A549 (cell line): Measurements from ENCODE around the gene FAM156A. TPM values are rescaled to one million over a fixed set of nuclear protein-coding genes. Genes with fewer than 3 reads are reported as not detected.

Source experiments
- ATAC-seq, 2 experiments: fragments of 200-7000 bp in 1 of 2; fragments of >200 bp in 1 of 2; cut with Nextera tagmentation in 1 of 2; cut with Tn5 transposase in 1 of 2; 3 replicates each; pipeline versions ENCODE4 v1.8.0 to v1.9.1; 2018 to 2020; ENCODE audit warnings: mild to moderate bottlenecking in 1 of 2, moderate library complexity in 1 of 2
- CTCF ChIA-PET: fragments of 300-600 bp; sonication (Branson Sonifier 250); formaldehyde crosslinking; extraction: SDS; loops from one replicate; lab custom pipeline; 2021; ENCODE audit warnings: antibody characterized with exemption, inconsistent platforms; lab: Yijun Ruan, JAX
- POLR2A ChIA-PET: fragments of 350-600 bp; formaldehyde crosslinking; extraction: SDS; loops from one replicate; lab custom pipeline; 2021; ENCODE audit warnings: antibody characterized with exemption, inconsistent platforms; lab: Yijun Ruan, JAX
- DNase-seq, 2 experiments: peaks; one replicate each; pipeline versions ENCODE4 v3.0.0 to v3.0.0-alpha.2; 2011 to 2016; ENCODE audit warnings: low read depth in 1 of 2, low spot score in 1 of 2
- FAIRE-seq: peaks from 2 replicates; lab custom pipeline; 2011; peaks lifted over from hg19 to GRCh38; lab: Jason Lieb, UNC
- H3K27ac ChIP-seq, 2 experiments: fragments of >200 bp; sonication (Bioruptor Twin); formaldehyde crosslinking; 3 replicates each; pipeline ENCODE4 v1.5.1; 2016 to 2017
- H3K4me1 ChIP-seq: fragments of >200 bp; sonication (Bioruptor Twin); formaldehyde crosslinking; 3 replicates; pipeline ENCODE4 v1.6.1; 2016
- H3K4me2 ChIP-seq: fragments of >200 bp; sonication (Bioruptor Twin); formaldehyde crosslinking; 3 replicates; pipeline ENCODE4 v1.6.1; 2016
- H3K4me3 ChIP-seq: fragments of >200 bp; sonication (Bioruptor Twin); formaldehyde crosslinking; 3 replicates; pipeline ENCODE4 v1.5.1; 2016
- H3K9me3 ChIP-seq: fragments of >200 bp; sonication (Bioruptor Twin); formaldehyde crosslinking; 3 replicates; pipeline ENCODE4 v1.6.1; 2016
- BHLHE40 ChIP-seq: IDR thresholded peaks from 2 replicates; pipeline ENCODE4 v1.6.1; 2012; ENCODE audit warnings: low read depth, low read length, inconsistent platforms
- CEBPB ChIP-seq, 2 experiments: fragments of >200 bp in 1 of 2; sonication (Bioruptor Twin) in 1 of 2; formaldehyde crosslinking in 1 of 2; IDR thresholded peaks; 2 replicates each; pipeline ENCODE4 v1.6.1; 2012 to 2016
- CTCF ChIP-seq: fragments of >200 bp; sonication (Bioruptor Twin); formaldehyde crosslinking; IDR thresholded peaks from 3 replicates; pipeline ENCODE4 v1.5.1; 2016
- ELK1 ChIP-seq: fragments of 150-350 bp; IDR thresholded peaks from 2 replicates; pipeline ENCODE4 v1.6.1; 2014; ENCODE audit warnings: low read depth, mild to moderate bottlenecking, low read length
- EP300 ChIP-seq, 2 experiments: fragments of >200 bp; sonication (Bioruptor Twin); formaldehyde crosslinking; IDR thresholded peaks; 2 replicates in 1 of 2; 3 replicates in 1 of 2; pipeline ENCODE4 v1.6.1; 2016 to 2017
- FOXS1 ChIP-seq: fragments of 250-450 bp; sonication (Bioruptor Pico); IDR thresholded peaks from 2 replicates; pipeline ENCODE4 v1.5.0; 2020; ENCODE audit warnings: mild to moderate bottlenecking, moderate library complexity
- GATA3 ChIP-seq: IDR thresholded peaks from 2 replicates; pipeline ENCODE4 v1.6.1; 2012; ENCODE audit warnings: borderline replicate concordance
- HEYL ChIP-seq: fragments of 250-450 bp; sonication (Bioruptor Pico); IDR thresholded peaks from 2 replicates; pipeline ENCODE4 v1.8.0; 2021; ENCODE audit warnings: mild to moderate bottlenecking, moderate library complexity
- HOXA7 ChIP-seq: fragments of 250-450 bp; sonication (Bioruptor Pico); IDR thresholded peaks from 2 replicates; pipeline ENCODE4 v1.5.0; 2020; ENCODE audit warnings: mild to moderate bottlenecking, moderate library complexity
- HOXB5 ChIP-seq: fragments of 250-450 bp; sonication (Bioruptor Pico); IDR thresholded peaks from 2 replicates; pipeline ENCODE4 v1.5.0; 2020; ENCODE audit warnings: mild to moderate bottlenecking, moderate library complexity
- JUN ChIP-seq, 2 experiments: fragments of >200 bp; sonication (Bioruptor Twin); formaldehyde crosslinking; IDR thresholded peaks; 2 replicates in 1 of 2; 3 replicates in 1 of 2; pipeline ENCODE4 v1.6.1; 2016 to 2017
- JUNB ChIP-seq: fragments of >200 bp; sonication (Bioruptor Twin); formaldehyde crosslinking; IDR thresholded peaks from 2 replicates; pipeline ENCODE4 v1.6.1; 2016
- KDM5A ChIP-seq: fragments of 200-600 bp; sonication (generic); IDR thresholded peaks from 2 replicates; pipeline ENCODE4 v1.6.1; 2016; ENCODE audit warnings: antibody characterized with exemption, mild to moderate bottlenecking
- MAX ChIP-seq: IDR thresholded peaks from 2 replicates; pipeline ENCODE4 v1.6.1; 2012
- MYC ChIP-seq: IDR thresholded peaks from 2 replicates; pipeline ENCODE4 v1.6.1; 2012; ENCODE audit warnings: mild to moderate bottlenecking, inconsistent platforms, low read length, improper control_type of control experiment, borderline replicate concordance
- PBX3 ChIP-seq: IDR thresholded peaks from 2 replicates; pipeline ENCODE4 v1.6.1; 2012
- PHF8 ChIP-seq: fragments of 200-600 bp; sonication (generic); IDR thresholded peaks from 2 replicates; pipeline ENCODE4 v1.6.1; 2016; ENCODE audit warnings: low read depth, mild to moderate bottlenecking, antibody characterized with exemption, moderate library complexity, borderline replicate concordance
- POLR2A ChIP-seq: IDR thresholded peaks from 2 replicates; pipeline ENCODE4 v1.6.1; 2012; ENCODE audit warnings: mild to moderate bottlenecking, low read length
- RAD21 ChIP-seq, 2 experiments: fragments of >200 bp in 1 of 2; sonication (Bioruptor Twin) in 1 of 2; formaldehyde crosslinking in 1 of 2; IDR thresholded peaks in 1 of 2; conservative IDR thresholded peaks in 1 of 2; 2 replicates in 1 of 2; 3 replicates in 1 of 2; pipeline ENCODE4 v1.6.1; 2012 to 2018; ENCODE audit warnings: inconsistent platforms in 1 of 2
- RARB ChIP-seq: fragments of 250-450 bp; sonication (Bioruptor Pico); IDR thresholded peaks from 2 replicates; pipeline ENCODE4 v1.8.0; 2021; ENCODE audit warnings: mild to moderate bottlenecking, moderate library complexity
- REST ChIP-seq: fragments of 200-600 bp; sonication (generic); IDR thresholded peaks from 2 replicates; pipeline ENCODE4 v1.6.1; 2016; ENCODE audit warnings: antibody characterized with exemption, mild to moderate bottlenecking, moderate library complexity
- RNF2 ChIP-seq: fragments of 200-600 bp; sonication (generic); IDR thresholded peaks from 2 replicates; pipeline ENCODE4 v1.6.1; 2016; ENCODE audit warnings: low read depth, mild to moderate bottlenecking, antibody characterized with exemption, moderate library complexity, borderline replicate concordance
- SMC3 ChIP-seq: fragments of >200 bp; sonication (Bioruptor Twin); formaldehyde crosslinking; IDR thresholded peaks from 3 replicates; pipeline ENCODE4 v1.6.1; 2018; ENCODE audit warnings: inconsistent platforms
- SREBF2 ChIP-seq: fragments of 450-650 bp; IDR thresholded peaks from 2 replicates; pipeline ENCODE4 v1.6.1; 2014; ENCODE audit warnings: mild to moderate bottlenecking, moderate library complexity
- ZC3H11A ChIP-seq: fragments of 450-650 bp; IDR thresholded peaks from 2 replicates; pipeline ENCODE4 v1.6.1; 2014; ENCODE audit warnings: antibody characterized with exemption, mild to moderate bottlenecking
- WGBS: methylation state at CpG from one replicate; pipeline ENCODE4 v1.1.6; 2017; ENCODE audit errors: missing lambda C conversion rate; 5-methylcytosine and 5-hydroxymethylcytosine counted together
- polyA plus RNA-seq, 4 experiments: library from polyadenylated mRNA; depleted of rRNA in 3 of 4; stranded (reverse); fragments of >200 nt; fragmentation: RNase III in 1 of 4; extraction: RNeasy Plus Mini Kit Qiagen cat#74134 plus additional on column Dnase treatment in 1 of 4; gene quantifications; 2 replicates in 3 of 4; 3 replicates in 1 of 4; pipeline ENCODE4 v1.2.3, GENCODE V29; 2011 to 2017

The FAM156A gene
- polyA plus RNA-seq, 2 of the 4 experiments (the other 2 are of a cell fraction) = 20.1 to 22.6 TPM

GRCh38 chrX:52995135-52995986 lies 37.0 kb upstream of the FAM156A start:
- POLR2A ChIA-PET = interaction anchor here (1.0 to 1.4 kb wide), 4 partner anchors 17 to 230 kb away, joined by 3 to 4 read pairs (median 4); partner anchors contain the start of genes KDM5C and TSPYL2
- TF ChIP-seq RNF2 (no peak), POLR2A (peak; percentile 28), JUN (IDR thresholded peaks at IDR 0.05) (peak; percentile 50 to 61; a peak in 2 of 5 replicates), PBX3 (peak; percentile 52; the same call in 1 of the 2 replicates), CTCF (peak; percentile 52), RAD21 (conservative IDR thresholded peaks at IDR 0.05 in 1 of 2, IDR thresholded peaks at IDR 0.05 in 1 of 2) (peak in 1 of 2 experiments; percentile 25; a peak in 4 of 5 replicates), CEBPB (IDR thresholded peaks at IDR 0.05) (no peak), PHF8 (0 out of 2 replicates have a peak, but pooled peaks have one; percentile 20), GATA3 (peak; percentile 57; the same call in 1 of the 2 replicates), HEYL (no peak), HOXA7 (CRISPR knock-in tag) (no peak), KDM5A (0 out of 2 replicates have a peak, but pooled peaks have one; percentile 17), BHLHE40 (0 out of 2 replicates have a peak, but pooled peaks have one; percentile 22), MAX (peak; percentile 33; the same call in 1 of the 2 replicates), ELK1 (no peak), SMC3 (peak; percentile 45; the same call in 2 of the 3 replicates)
- TF ChIP-seq, all 56 proteins: peak for 11
- FAIRE-seq = peak; percentile 100
- ATAC-seq = peak; percentile 98 to 99
- peak overlapping the region; percentile 99 for H3K27ac ChIP-seq
- under 1% methylated on average over 43 of the region's 46 CpGs for WGBS
- peak; percentile 89 to 97 for DNase-seq
- peak overlapping the region; percentile 84 for H3K4me2 ChIP-seq
- peak overlapping the region; percentile 71 for H3K4me3 ChIP-seq
- H3K9me3 ChIP-seq = no peaks in the 10 kb centered on the region
- CTCF ChIA-PET = interaction anchor here (0.6 to 2.8 kb wide), 9 partner anchors 8 to 78 kb away, joined by 3 to 17 read pairs (median 4); no protein-coding TSS in a partner anchor
- H3K4me1 ChIP-seq = peaks cover 9% of the 10 kb centered on the region; the same call in 1 of the 3 replicates

- no peak overlapping the region for H3K4me2 ChIP-seq
- H3K4me3 ChIP-seq = no peak overlapping the region
- no peak overlapping the region for H3K27ac ChIP-seq
- ChIA-PET POLR2A (no interaction called here), CTCF (interaction anchor here (2.5 to 3.0 kb wide), 2 partner anchors 10 to 13 kb away, joined by 8 to 15 read pairs; no protein-coding TSS in a partner anchor)
- FAIRE-seq (no peak), ATAC-seq (no peak), DNase-seq (no peak)
- H3K4me1 ChIP-seq = peaks cover 5% of the 10 kb centered on the region; the same call in 1 of the 3 replicates
- WGBS = 88% methylated on average over 5 of the region's 5 CpGs
- H3K9me3 ChIP-seq = no peaks in the 10 kb centered on the region
- TF ChIP-seq RNF2 (no peak), ELK1 (no peak), ZC3H11A (no peak), FOXS1 (CRISPR knock-in tag) (no peak), SREBF2 (no peak), MYC (no peak), REST (no peak), EP300 (IDR thresholded peaks at IDR 0.05) (no peak), HEYL (no peak), JUNB (no peak), HOXB5 (CRISPR knock-in tag) (no peak), RARB (no peak), POLR2A (no peak)
These were observed 32.5 kb upstream of the FAM156A start for GRCh38 chrX:52990848-52991247.
